NCI-H187 treated with DMSO at 0.1 percent for 48 hours (cell line): ENCODE results near the gene PLEKHA5.
"Not testable (repeated sequence)": the region's sequence is repeated elsewhere in the genome, so short reads cannot be mapped to it uniquely, and the experiment has no call there.

Experiments used
- DNase-seq: peaks from one replicate; lab custom pipeline; 2025; lab: John Stamatoyannopoulos, UW

PLEKHA5 gene

GRCh38 chr12:19167708-19168107 lies 38.2 kb downstream of the PLEKHA5 start:
- no peak for DNase-seq

DNA sequence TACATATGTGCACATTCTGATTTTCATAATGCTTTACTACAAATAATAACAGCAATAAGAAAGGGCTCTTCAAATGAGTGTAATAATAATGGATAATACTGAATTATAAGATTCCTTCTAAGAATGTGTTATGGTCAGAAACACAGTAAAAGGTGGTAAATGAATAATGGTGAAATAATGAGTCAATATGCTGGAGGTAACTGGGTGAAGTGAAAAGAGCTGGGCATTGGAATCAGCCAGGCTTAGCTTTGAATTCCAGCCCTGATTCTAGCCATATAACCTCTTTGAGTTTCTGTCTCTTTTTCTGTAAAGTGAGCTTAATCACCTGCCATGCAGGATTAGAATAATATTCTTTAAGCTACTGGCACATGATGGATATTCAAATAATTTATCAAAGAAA lies 39.1 kb downstream of the PLEKHA5 start:
- no peak for DNase-seq

DNA sequence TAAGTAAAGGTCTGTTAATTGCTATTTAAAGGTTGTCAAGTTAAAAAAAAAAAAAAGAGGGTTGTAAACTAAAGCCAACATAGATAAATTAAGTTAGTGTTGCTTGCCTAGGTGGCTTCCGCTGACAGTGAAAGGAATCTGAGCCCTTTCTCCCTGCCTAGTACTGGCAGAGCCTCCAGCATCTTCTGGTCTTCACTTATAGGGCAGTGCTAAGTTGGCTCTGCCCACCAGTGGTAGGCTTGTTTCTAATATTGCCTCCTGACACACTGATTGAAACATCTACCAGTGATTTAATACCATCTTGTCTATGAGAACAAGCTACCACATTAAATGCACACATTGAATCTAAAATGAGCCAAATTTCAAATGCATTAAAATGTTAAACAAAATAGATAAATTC lies 39.7 kb downstream of the PLEKHA5 start:
- DNase-seq = no peak

DNA sequence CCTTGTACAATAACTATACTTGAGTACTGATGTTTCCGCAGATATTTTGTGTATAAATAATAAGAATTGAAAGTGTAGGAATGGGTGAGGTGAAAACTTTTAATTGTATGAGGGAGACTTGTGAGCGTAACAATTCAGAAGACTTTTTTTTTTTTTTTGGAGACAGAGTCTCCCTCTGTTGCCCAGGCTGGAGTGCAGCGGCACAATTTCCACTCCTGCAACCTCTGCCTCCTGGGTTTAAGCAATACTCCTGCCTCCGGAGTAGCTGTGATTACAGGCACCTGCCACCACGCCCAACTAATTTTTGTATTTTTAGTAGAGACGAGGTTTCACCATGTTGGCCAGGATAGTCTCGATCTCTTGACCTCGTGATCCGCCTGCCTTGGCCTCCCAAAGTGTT lies 40.8 kb downstream of the PLEKHA5 start:
- not testable (repeated sequence) for DNase-seq

- DNase-seq = no peak
Observed at GRCh38 chr12:19171731-19172130, 42.2 kb downstream of the PLEKHA5 start.

- DNase-seq = no peak
Observed at GRCh38 chr12:19177754-19178153, 48.2 kb downstream of the PLEKHA5 start.

- no peak for DNase-seq
Observed at GRCh38 chr12:19179986-19180385, 50.5 kb downstream of the PLEKHA5 start.

DNA sequence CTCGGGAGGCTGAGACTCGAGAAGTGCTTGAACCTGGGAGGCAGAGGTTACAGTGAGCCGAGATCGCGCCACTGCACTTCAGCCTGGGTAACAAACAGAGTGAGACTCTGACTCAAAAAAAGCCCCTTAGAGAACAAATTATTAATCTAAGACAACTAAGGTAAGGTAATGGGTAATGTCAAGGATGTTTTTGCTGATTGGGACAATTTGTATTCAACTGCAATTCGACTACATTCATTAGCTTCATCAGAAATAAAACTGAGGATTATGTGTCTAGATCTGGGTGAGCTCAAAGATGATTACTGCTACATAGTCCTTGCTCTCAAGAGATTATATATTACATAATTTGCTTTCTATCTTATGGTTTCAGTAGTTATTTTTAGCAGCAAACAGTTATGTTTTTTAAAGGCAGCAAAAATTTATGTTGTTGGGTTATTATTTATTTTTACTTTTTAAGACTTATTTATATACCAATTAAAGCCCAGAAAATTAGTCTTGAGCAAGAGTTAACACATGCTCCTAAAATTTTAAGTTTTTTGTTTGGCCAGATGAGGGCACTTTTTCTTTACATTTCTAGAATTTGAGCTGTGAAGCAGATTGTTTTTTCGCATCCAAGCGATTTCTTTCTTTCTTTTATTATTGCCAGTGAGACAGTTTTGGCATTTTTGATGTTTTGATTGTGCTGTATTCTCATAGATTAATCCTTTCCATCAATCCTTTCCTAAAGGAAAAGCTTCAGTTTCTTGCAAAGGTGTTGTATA lies 52.3 kb downstream of the PLEKHA5 start:
- no peak for DNase-seq

GRCh38 chr12:19183121-19183838 lies 53.7 kb downstream of the PLEKHA5 start:
- no peak for DNase-seq

GRCh38 chr12:19185262-19185929 lies 55.9 kb downstream of the PLEKHA5 start:
- DNase-seq = no peak

GRCh38 chr12:19186722-19187661 lies 57.5 kb downstream of the PLEKHA5 start:
- DNase-seq = no peak

GRCh38 chr12:19189522-19189921 lies 60.0 kb downstream of the PLEKHA5 start:
- DNase-seq = no peak

DNA sequence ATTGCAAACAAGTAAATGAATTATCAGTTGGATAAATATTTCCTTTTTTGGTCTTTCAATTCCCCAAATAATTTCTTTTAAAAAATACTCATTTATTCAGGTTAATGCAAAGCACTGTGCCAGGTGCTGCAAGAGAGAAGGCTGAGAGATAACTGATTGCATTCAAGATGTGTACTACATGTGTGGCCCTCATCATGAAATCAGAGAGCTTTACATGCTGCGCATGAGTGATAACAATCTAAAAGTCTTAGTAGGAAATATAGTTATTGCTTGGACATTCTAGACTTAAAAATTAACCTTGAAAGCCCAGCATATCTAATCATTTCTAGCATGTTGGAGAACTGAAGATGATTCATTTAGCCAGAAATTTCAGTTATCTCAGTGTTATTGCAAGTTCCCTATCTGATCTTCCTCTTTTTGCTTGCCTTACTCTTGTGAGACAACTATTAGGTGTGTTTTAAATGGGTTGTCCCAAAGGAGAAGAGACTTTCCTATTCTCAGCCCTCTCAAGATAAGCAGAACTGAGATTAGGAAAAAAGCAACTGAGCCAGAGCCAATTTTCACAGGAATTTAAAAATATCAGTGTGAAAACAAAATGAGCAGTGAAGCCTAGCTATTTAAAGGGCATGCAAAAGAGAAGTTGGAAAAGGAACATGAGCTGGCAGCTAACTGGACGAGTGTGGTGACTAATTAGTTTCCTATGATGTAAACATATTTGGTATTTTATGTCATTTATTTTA lies 60.9 kb downstream of the PLEKHA5 start:
- no peak for DNase-seq

GRCh38 chr12:19191089-19191488 lies 61.6 kb downstream of the PLEKHA5 start:
- no peak for DNase-seq

DNA sequence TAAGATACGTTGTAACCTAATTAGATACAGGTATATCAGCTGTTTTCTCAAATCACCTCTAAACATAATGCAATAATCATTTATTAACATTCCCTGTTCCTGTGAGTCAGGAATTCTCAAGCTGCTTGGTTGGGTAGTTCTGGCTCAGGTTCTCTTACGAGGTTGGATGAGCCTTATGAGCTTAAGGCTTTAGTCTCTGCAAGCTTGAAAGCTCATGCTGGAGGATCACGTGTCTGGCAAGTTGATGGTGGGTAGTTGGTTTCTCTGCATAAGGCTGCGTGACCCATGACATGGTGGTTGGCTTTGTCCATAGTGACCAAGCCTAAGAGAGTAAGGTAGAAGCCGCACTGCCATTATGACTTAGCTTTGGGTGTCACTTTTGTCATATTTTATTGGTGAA lies 62.0 kb downstream of the PLEKHA5 start:
- DNase-seq = no peak

DNA sequence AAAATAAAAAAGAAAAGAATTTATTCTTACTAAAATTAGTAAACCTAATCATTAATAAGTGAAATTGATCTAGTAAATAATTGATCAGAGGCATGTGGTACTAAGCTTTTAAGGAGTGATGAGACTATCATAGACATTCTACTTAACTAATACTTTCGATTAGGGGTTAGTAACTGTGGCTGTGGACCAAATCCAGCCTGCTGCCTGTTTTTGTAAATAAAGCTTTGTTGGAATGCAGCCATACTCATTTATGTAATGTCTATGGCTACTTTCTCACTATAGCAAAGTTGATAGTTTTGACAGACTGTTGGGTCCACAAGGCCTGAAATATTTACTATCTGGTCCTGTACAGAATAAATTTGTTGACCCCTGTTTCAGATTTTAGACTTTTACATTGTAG lies 63.2 kb downstream of the PLEKHA5 start:
- no peak for DNase-seq

DNA sequence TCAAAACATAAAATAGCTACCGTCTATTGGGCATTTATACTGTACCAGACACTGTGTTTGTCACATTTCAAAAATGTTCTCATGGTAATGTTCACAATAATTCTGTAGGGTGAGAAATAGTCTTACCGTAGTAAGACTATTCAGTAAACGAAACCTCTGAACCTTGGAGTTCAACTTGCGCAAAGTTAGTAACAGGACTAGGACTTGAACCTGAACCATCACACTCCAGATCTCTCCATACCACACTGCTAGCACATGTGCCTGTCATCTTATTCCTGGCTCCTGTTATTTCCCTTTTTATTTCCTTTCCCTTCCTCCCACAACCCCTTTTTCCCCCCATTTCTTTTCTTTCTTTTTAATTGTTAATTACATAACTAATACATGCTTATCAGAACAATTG lies 65.4 kb downstream of the PLEKHA5 start:
- DNase-seq = no peak

DNA sequence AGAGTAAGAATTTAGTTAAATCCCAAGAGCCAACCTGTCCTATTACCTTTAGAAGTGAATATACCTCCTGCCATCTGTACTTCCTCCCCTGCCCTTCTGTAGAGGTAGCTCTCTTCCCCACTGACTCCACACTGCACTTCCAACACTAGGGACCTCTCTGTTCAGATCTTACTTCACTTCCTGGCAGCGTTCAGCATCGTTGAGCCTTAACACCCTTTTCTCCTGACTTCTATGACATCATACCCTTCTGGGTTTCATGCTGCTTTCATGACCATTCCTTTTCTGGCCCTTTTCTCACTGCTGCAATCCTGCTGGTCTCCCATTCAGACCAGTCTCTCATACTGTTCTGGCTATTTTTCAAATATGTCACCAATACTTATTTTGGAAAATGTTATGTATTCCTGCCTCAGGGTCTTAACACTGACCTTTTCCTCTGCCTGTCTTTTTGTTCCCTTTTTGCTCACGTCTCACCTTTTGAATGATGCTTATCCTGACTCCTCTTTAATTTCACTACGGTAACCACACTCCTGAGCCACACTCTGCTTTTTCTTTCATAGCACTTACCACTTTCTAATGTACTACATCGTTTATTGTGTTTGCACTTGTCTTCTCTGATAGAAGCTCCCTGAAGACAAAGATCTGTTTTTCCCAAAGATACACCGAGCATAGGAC lies 67.6 kb downstream of the PLEKHA5 start:
- DNase-seq = no peak

- no peak for DNase-seq
Observed at GRCh38 chr12:19198272-19198671, 68.7 kb downstream of the PLEKHA5 start.

DNA sequence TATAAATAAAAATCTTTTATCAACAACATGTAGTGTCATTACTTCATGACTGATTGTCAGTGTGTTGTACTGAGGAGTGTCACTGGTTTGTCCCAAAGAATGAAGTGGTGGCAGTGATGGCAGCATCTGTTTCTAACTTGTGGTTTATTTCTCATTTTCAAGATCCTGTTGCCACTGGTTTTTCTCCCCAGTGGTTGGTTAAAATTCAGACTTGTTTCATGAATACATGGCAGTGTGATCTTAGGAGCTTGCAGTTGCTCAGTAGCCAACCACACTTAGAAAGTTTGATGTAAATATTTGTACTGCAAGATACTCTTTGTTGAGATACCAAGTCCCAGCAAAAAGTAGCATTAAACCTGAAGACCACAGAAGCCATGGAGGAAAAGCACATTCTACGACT lies 69.8 kb downstream of the PLEKHA5 start:
- no peak for DNase-seq

DNA sequence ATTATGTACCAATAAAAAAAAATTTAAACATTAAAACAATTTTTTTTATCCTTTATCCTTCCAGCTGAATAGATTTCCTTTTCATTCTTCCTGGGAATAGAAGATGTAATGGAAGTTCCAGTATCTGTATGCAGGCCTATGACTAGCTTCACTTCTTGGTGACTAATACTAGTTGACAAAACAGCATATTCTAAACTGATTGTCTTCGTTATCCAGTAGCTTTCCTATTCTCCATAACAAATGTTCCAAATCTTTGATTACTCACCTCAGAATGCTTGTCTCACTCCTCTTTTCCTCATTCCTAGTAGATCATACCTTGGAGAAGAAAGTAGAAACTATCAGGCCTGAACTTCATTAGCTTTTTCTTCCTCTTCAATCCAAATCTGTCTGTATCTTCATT lies 70.7 kb downstream of the PLEKHA5 start:
- no peak for DNase-seq
